Left hindlimb (tissue), 1 donor: ENCODE measurements around the gene CD200R1.

ENCODE experiments used
- DNase-seq: peaks from one replicate; pipeline ENCODE4 v3.0.0-alpha.2; 2018

Gene CD200R1

GRCh38 chr3:112884678-112885290, 90.1 kb downstream of the CD200R1 start:
- no peak for DNase-seq

DNA sequence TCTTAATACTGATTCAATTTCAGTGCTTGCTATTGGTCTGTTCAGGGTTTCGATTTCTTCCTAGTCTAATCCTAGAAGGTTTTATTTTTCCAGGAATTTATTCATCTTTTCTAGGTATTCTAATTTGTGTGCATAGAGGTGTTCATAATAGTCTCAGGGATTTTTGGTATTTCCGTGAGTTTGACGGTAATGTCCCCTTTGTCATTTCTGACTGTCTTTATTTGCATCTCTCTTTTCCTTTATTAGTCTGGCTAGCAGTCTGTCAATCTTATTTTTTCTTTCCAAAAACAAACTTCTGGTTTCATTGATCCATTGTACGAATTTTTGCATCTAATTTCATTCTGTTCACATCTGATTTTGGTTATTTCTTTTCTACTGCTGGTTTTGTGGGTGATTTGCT, 93.0 kb downstream of the CD200R1 start:
- DNase-seq, result no peak

DNA sequence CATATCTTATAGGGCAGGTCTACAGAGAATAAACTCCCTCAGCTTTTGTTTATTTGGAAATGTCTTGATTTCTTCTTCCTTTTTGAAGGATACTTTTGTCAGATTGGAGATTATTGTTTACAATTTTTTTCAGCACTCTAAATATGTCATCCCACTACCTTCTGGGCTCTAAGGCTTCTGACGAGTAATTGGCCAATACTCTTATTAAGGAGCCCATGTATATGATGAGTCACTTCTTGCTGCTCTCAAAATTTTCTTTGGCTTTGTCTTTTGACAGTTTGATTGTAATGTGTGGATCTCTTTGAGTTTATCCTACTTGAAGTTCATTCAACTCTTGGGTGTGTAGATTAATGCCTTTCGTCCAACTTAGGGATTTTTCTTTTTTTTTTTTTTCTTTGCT, 99.3 kb downstream of the CD200R1 start:
- no peak for DNase-seq

DNA sequence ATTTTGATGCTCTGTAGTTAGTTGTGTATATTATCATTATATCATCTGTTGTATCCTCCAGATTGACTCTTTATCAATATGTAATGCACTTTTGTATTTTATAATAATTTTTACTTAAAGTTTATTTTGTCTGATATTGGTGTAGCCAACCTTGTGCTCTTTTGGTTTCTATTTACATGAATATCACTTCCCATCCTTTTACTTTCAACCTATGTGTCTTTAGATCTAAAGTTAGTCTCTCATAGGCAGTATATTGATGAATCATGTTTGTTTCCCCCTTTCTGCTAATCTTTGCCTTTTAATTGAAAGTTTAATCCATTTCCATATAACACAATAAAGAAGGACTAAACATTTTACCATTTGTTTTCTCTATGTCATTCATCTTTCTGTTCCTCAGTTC, 100.2 kb downstream of the CD200R1 start:
- DNase-seq, result no peak

DNA sequence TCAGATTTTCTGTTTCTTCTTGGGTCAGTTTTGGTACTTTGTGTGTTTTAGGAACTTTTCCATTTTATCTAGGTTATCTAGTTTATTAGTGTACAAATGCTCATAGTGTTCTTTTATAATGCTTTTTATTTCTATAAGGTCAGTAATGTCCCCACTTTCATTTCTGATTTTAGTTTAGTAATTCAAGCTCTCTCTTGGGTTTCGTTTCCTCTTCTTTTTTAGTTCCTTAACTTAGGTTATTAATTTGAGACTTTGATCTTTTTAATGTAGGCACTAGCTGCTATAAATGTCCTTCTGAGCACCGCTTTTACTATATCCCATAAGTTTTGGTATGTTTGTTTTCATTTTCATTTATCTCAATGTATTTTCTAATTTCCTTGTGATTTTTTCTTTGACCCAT, 101.3 kb downstream of the CD200R1 start:
- DNase-seq, result no peak

- DNase-seq, result no peak
These were observed 103.2 kb downstream of the CD200R1 start for GRCh38 chr3:112871735-112872134.
